PC-3 (cell line): ENCODE results near the gene CA5B. TPM values are rescaled to one million over a fixed set of nuclear protein-coding genes. Genes with fewer than 3 reads are reported as not detected.

ENCODE experiments used
- ATAC-seq: fragments of 200-7000 bp; cut with Tn5 transposase; 2 replicates; pipeline ENCODE4 v1.9.1; 2020; ENCODE audit warnings: mild to moderate bottlenecking, moderate library complexity
- BruUV-seq: library from RNA; stranded (reverse); fragments of 400-500 nt; replicated peaks from 2 replicates; lab custom pipeline; 2021; lab: Mats Ljungman, UMichigan
- CTCF ChIA-PET: fragments of 300-600 bp; sonication (Branson Sonifier 250); formaldehyde crosslinking; loops from one replicate; lab custom pipeline; 2022; ENCODE audit warnings: antibody characterized with exemption; lab: Charles Lee
- POLR2A ChIA-PET: fragments of 300-600 bp; sonication (Branson Sonifier 250); formaldehyde crosslinking; loops from one replicate; lab custom pipeline; 2022; ENCODE audit warnings: antibody characterized with exemption; ENCODE audit not compliant: unreplicated experiment; lab: Charles Lee
- DNase-seq: peaks from one replicate; pipeline ENCODE4 v3.0.0-alpha.2; 2015
- H2AFZ ChIP-seq: fragments of 300-600 bp; sonication (generic); 2 replicates; pipeline ENCODE4 v1.6.0; 2016; ENCODE audit warnings: antibody characterized with exemption, low read length
- H3F3A ChIP-seq: fragments of 300-600 bp; sonication (generic); one replicate; pipeline ENCODE4 v1.6.0; 2017; ENCODE audit warnings: antibody characterized with exemption, low read length, control low read depth, mild to moderate bottlenecking; ENCODE audit not compliant: unreplicated experiment
- H3K27ac ChIP-seq: fragments of 300-600 bp; sonication (generic); 2 replicates; pipeline ENCODE4 v1.5.1; 2016; ENCODE audit warnings: mild to moderate bottlenecking, low read length
- H3K27me3 ChIP-seq: fragments of 300-600 bp; sonication (generic); 2 replicates; pipeline ENCODE4 v1.6.1; 2016; ENCODE audit warnings: low read length, mixed read lengths
- H3K36me3 ChIP-seq: fragments of 300-600 bp; sonication (generic); 2 replicates; pipeline ENCODE4 v1.6.1; 2016; ENCODE audit warnings: low read depth, mixed run types, low read length, mixed read lengths
- H3K4me1 ChIP-seq: fragments of 300-600 bp; sonication (generic); 2 replicates; pipeline ENCODE4 v1.5.1; 2016; ENCODE audit warnings: low read length; ENCODE audit not compliant: insufficient read depth
- H3K4me2 ChIP-seq: fragments of 300-600 bp; sonication (generic); 2 replicates; pipeline ENCODE4 v1.6.0; 2016; ENCODE audit warnings: low read length
- H3K4me3 ChIP-seq: fragments of 300-600 bp; sonication (generic); 2 replicates; pipeline ENCODE4 v1.5.1; 2016; ENCODE audit warnings: mild to moderate bottlenecking, low read length, mixed read lengths
- H3K79me2 ChIP-seq: fragments of 300-600 bp; sonication (generic); 2 replicates; pipeline ENCODE4 v1.6.1; 2017; ENCODE audit warnings: low read length, mixed read lengths
- H3K9ac ChIP-seq: fragments of 300-600 bp; sonication (generic); 2 replicates; pipeline ENCODE4 v1.6.0; 2016; ENCODE audit warnings: mild to moderate bottlenecking, low read length
- H3K9me2 ChIP-seq: fragments of 300-600 bp; sonication (generic); replicated peaks from 2 replicates; pipeline ENCODE4 v1.6.1; 2016; ENCODE audit warnings: mixed run types, low read length, mixed read lengths
- H3K9me3 ChIP-seq: fragments of 300-600 bp; sonication (generic); 2 replicates; pipeline ENCODE4 v1.6.1; 2016; ENCODE audit warnings: low read length, mixed read lengths
- H4K20me1 ChIP-seq: fragments of 300-600 bp; sonication (generic); 2 replicates; pipeline ENCODE4 v1.6.1; 2016; ENCODE audit warnings: low read length, mixed read lengths
- EZH2 ChIP-seq: fragments of 300-600 bp; sonication (generic); IDR thresholded peaks from one replicate; pipeline ENCODE4 v1.6.1; 2017; ENCODE audit warnings: antibody characterized with exemption, mild to moderate bottlenecking, low read length; ENCODE audit not compliant: unreplicated experiment
- EZH2phosphoT487 ChIP-seq: fragments of 300-600 bp; sonication (generic); IDR thresholded peaks from 2 replicates; pipeline ENCODE4 v1.6.1; 2018; ENCODE audit warnings: mild to moderate bottlenecking, antibody characterized with exemption, low read length, borderline replicate concordance
- intact Hi-C: fragments of 100-400 bp; cut with micrococcal nuclease; formaldehyde crosslinking; loops from 2 replicates; pipeline ENCODE4 v1.9.0; 2023
- total RNA-seq: library from RNA; depleted of rRNA; stranded (reverse); fragments of >200 nt; gene quantifications from 2 replicates; pipeline ENCODE4 v1.2.3, GENCODE V29; 2014
- TF ChIP-seq, protein P1 (sequence below): fragments of 300-600 bp; sonication (generic); conservative IDR thresholded peaks from 2 replicates; pipeline ENCODE4 v1.5.1; 2017; ENCODE audit warnings: antibody characterized with exemption, low read depth, mild to moderate bottlenecking, low read length

CA5B gene
- total RNA-seq, 1 experiment from 2014 or later, result 8.5 TPM

DNA sequence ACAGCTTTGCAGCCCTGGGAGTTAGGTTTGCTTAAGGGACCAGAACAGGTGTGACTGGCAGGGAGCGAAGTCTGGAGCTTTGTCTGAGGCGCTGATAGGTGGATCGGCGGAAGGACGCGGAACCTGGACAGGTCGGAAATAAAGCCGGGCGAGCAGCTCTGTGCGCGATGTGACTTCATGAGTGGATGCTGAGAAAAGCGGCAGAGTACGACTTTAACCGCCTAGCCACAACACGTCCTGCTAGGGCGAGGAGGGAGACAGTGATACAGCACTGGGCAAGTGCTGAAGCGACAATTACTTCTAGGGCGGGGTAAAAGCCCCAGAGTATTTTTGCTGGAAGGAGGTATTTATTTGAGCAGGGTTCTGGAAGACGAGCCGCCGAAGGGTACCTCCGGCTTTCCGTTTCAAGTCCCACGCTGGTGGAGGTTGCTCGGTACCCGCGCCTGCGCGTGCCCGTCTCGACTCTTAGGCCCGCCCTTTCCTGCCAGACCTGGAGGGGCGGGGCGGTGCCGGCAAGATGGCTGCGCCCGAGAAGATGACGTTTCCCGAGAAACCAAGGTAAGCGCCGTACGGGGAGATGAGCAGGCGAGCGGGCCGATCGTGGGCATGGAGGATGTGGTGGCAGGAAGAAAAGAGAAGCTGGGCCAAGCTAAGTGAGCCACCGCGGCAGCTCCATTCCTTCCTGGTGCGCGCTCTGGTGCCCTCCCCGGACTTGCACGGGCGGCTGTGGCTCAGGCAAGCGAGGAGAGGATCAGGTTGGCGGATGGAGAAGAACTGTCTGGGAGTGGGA is 52.1 kb downstream of the CA5B start, which contains the start of gene ZRSR2:
TSS of gene ZRSR2 (plus strand) at position 506 of the 790 bp plus-strand sequence. CDS start at position 518, 12 bp downstream.
- no peaks in the 10 kb centered on the region for H3K9me3 ChIP-seq
- TF ChIP-seq, protein P1, sequence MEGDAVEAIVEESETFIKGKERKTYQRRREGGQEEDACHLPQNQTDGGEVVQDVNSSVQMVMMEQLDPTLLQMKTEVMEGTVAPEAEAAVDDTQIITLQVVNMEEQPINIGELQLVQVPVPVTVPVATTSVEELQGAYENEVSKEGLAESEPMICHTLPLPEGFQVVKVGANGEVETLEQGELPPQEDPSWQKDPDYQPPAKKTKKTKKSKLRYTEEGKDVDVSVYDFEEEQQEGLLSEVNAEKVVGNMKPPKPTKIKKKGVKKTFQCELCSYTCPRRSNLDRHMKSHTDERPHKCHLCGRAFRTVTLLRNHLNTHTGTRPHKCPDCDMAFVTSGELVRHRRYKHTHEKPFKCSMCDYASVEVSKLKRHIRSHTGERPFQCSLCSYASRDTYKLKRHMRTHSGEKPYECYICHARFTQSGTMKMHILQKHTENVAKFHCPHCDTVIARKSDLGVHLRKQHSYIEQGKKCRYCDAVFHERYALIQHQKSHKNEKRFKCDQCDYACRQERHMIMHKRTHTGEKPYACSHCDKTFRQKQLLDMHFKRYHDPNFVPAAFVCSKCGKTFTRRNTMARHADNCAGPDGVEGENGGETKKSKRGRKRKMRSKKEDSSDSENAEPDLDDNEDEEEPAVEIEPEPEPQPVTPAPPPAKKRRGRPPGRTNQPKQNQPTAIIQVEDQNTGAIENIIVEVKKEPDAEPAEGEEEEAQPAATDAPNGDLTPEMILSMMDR, result no peak
- TF ChIP-seq EZH2, result no peak
- TF ChIP-seq EZH2phosphoT487, result no peak
- H3K4me1 ChIP-seq, result 0 out of 2 replicates have a peak, but pooled peaks cover 4% of the 10 kb centered on the region
- H3K4me3 ChIP-seq, result peak within 1 kb of the TSS; percentile 98
- H3K79me2 ChIP-seq, result peaks cover 17% of the 10 kb centered on the region
- H4K20me1 ChIP-seq, result no peaks in the 10 kb centered on the region
- ATAC-seq, result peak; percentile 91
- H3K27ac ChIP-seq, result peak within 1 kb of the TSS; percentile 72
- ChIA-PET POLR2A (interaction anchor here (0.6 kb wide), 2 partner anchors 127 to 981 kb away, joined by 3 to 4 read pairs; no protein-coding TSS in a partner anchor), CTCF (no interaction called here)
- peak within 1 kb of the TSS; percentile 97 for H2AFZ ChIP-seq
- no peaks in the 10 kb centered on the region; the same call in 1 of the 2 replicates for H3K36me3 ChIP-seq
- BruUV-seq, result TSS peak; percentile 69
- H3K9ac ChIP-seq, result peak within 1 kb of the TSS; percentile 87
- H3K9me2 ChIP-seq, result no peaks in the 10 kb centered on the region
- peak within 1 kb of the TSS; percentile 92 for H3K4me2 ChIP-seq
- peak; percentile 82 for DNase-seq
- intact Hi-C loops, result loop anchor here (2.0 to 10.0 kb wide), 2 partner anchors 63 to 105 kb away; no protein-coding TSS in a partner anchor
- peaks cover 4% of the 10 kb centered on the region for H3F3A ChIP-seq
- H3K27me3 ChIP-seq, result no peaks in the 10 kb centered on the region

DNA sequence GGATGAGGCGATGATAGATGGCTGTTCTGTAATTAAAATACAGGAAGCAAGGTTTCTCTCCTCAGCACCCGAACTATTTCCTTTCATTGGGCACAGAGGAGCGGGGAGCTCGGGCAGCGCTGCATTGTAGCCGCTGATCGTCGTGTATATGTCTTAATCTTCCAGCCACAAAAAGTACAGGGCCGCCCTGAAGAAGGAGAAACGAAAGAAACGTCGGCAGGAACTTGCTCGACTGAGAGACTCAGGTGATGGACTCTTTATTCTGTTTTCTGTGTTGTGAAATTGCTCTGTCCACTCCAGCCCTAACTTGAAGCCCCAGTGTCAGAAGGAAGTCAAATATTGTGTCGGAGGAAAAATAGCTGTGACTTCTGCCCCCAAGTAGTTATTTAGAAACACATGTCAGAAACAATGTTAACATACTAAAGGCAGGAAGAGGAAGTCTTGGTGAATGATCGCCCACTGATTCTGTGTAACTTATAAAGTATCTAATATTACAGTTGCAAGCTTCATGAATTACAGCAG is 52.8 kb downstream of the CA5B start:
- no peaks in the 10 kb centered on the region for H4K20me1 ChIP-seq
- TF ChIP-seq EZH2phosphoT487 (no peak), EZH2 (no peak)
- TF ChIP-seq, protein P1, result no peak
- H2AFZ ChIP-seq, result peak overlapping the region; percentile 97
- H3K9me2 ChIP-seq, result no peaks in the 10 kb centered on the region
- peak overlapping the region; percentile 87 for H3K9ac ChIP-seq
- peaks cover 4% of the 10 kb centered on the region for H3F3A ChIP-seq
- peak overlapping the region; percentile 98 for H3K4me3 ChIP-seq
- peak; percentile 21 for ATAC-seq
- H3K36me3 ChIP-seq, result no peaks in the 10 kb centered on the region; the same call in 1 of the 2 replicates
- ChIA-PET POLR2A (no interaction called here), CTCF (no interaction called here)
- H3K9me3 ChIP-seq, result no peaks in the 10 kb centered on the region
- H3K27ac ChIP-seq, result peak overlapping the region; percentile 72
- H3K4me1 ChIP-seq, result 0 out of 2 replicates have a peak, but pooled peaks cover 4% of the 10 kb centered on the region
- no peaks in the 10 kb centered on the region for H3K27me3 ChIP-seq
- intact Hi-C loops, result loop anchor here (2.0 to 10.0 kb wide), 2 partner anchors 62 to 106 kb away; no protein-coding TSS in a partner anchor
- TSS peak; percentile 61 for BruUV-seq
- DNase-seq, result peak; percentile 4
- peaks cover 17% of the 10 kb centered on the region for H3K79me2 ChIP-seq
- peak overlapping the region; percentile 92 for H3K4me2 ChIP-seq
